Tibial artery (tissue), 4 donors: ENCODE data around the gene RLF.
A peak's percentile ranks its signal among the peaks of the same experiment; 100 is the strongest.

Source experiments
- DNase-seq, 2 donors: peaks; one replicate each; pipeline ENCODE4 v3.0.0-alpha.2; 2019
- H3K27ac ChIP-seq, 2 donors: fragments of 200-600 bp; sonication (generic) in 1 of 2; 1 replicate in 1 of 2; 2 replicates in 1 of 2; pipeline ENCODE4 v1.5.1; 2018 to 2019; ENCODE audit warnings: mild to moderate bottlenecking in 1 of 2
- H3K27me3 ChIP-seq, 2 donors: fragments of 200-600 bp; sonication (generic) in 1 of 2; one replicate each; pipeline versions ENCODE4 v1.5.1 to v1.6.0; 2016 to 2019
- H3K36me3 ChIP-seq, 3 donors: fragments of 200-600 bp; sonication (generic) in 2 of 3; one replicate each; pipeline ENCODE4 v1.5.1; 2016 to 2019; ENCODE audit warnings: mild to moderate bottlenecking in 2 of 3
- H3K4me1 ChIP-seq, 4 donors: fragments of 200-600 bp; sonication (generic) in 2 of 4; 1 replicate in 3 of 4; 2 replicates in 1 of 4; pipeline ENCODE4 v1.5.1; 2016 to 2019
- H3K4me3 ChIP-seq, 2 donors: fragments of 200-600 bp; sonication (generic) in 1 of 2; 1 replicate in 1 of 2; 2 replicates in 1 of 2; pipeline ENCODE4 v1.5.1; 2018 to 2019; ENCODE audit warnings: mild to moderate bottlenecking in 2 of 2
- H3K9me3 ChIP-seq, 3 donors: fragments of 200-600 bp; sonication (generic) in 1 of 3; one replicate each; pipeline ENCODE4 v1.5.1; 2016 to 2019
- intact Hi-C: fragments of 100-400 bp; cut with DNase I; formaldehyde crosslinking; loops from one replicate; pipeline ENCODE4 v1.15.0; 2023; ENCODE audit warnings: low total_unique reads
- TF ChIP-seq, protein P1 (sequence below), 2 experiments: fragments of 200-600 bp in 1 of 2; fragments of 450-650 bp in 1 of 2; IDR thresholded peaks; one replicate each; pipeline ENCODE4 v1.5.1; 2017 to 2019; ENCODE audit warnings: antibody characterized with exemption in 2 of 2, mild to moderate bottlenecking in 1 of 2, moderate library complexity in 1 of 2

The RLF gene

DNA sequence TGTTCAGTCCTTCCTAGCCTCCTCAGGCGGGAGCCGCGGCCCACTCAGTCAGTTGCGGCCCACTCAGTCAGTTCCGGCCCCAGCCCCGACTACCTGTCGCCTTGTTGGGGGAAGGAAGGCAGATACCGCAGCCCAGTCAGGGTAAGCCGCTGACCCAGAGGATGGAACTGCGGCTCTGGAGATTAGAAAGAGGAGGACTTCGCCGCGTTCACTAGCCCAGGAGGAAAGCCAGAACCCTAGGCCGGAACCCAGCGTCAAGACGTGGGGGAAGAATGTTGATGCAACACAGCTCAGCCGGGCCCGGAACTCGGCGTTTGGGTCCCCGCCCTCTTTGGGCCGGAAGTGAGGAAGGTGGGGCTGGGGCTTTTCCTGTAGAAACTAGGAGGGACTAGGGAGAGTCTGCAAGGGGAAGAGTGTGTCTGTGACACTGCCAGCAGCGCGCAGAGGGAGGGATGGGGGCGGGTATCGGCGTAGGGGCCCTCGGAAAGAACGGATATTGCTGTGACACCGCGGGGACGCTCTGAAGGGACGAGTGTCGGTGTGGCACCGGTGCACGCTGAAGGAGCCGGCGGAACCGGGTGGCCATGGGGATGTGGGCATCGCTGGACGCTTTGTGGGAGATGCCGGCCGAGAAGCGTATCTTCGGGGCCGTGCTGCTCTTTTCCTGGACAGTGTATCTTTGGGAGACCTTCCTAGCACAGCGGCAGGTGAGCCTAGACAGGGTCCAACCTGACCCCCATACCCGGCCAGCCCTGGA, 96.7 kb downstream of the RLF start, which contains the start of gene ZMPSTE24:
ZMPSTE24 (plus strand) TSS at position 549 of the 757 bp plus-strand sequence; CDS start at position 585, 36 bp downstream.
- intact Hi-C loops = loop anchor here (10.0 kb wide), 1 partner anchor 93 kb away; the partner anchor contains the start of gene RLF
- Histone ChIP-seq H3K27me3 (no peaks in the 10 kb centered on the region), H3K9me3 (no peaks in the 10 kb centered on the region), H3K27ac (peak within 1 kb of the TSS; percentile 95 to 96), H3K4me1 (peaks cover 0 to 56% (median 33%) of the 10 kb centered on the region in 4 donors), H3K36me3 (peaks cover 22 to 28% (median 22%) of the 10 kb centered on the region in 3 donors), H3K4me3 (peak within 1 kb of the TSS; percentile 92 to 96)
- DNase-seq = peak; percentile 94 to 98
- TF ChIP-seq, protein P1, sequence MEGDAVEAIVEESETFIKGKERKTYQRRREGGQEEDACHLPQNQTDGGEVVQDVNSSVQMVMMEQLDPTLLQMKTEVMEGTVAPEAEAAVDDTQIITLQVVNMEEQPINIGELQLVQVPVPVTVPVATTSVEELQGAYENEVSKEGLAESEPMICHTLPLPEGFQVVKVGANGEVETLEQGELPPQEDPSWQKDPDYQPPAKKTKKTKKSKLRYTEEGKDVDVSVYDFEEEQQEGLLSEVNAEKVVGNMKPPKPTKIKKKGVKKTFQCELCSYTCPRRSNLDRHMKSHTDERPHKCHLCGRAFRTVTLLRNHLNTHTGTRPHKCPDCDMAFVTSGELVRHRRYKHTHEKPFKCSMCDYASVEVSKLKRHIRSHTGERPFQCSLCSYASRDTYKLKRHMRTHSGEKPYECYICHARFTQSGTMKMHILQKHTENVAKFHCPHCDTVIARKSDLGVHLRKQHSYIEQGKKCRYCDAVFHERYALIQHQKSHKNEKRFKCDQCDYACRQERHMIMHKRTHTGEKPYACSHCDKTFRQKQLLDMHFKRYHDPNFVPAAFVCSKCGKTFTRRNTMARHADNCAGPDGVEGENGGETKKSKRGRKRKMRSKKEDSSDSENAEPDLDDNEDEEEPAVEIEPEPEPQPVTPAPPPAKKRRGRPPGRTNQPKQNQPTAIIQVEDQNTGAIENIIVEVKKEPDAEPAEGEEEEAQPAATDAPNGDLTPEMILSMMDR (IDR thresholded peaks at IDR 0.05) = no peak

DNA sequence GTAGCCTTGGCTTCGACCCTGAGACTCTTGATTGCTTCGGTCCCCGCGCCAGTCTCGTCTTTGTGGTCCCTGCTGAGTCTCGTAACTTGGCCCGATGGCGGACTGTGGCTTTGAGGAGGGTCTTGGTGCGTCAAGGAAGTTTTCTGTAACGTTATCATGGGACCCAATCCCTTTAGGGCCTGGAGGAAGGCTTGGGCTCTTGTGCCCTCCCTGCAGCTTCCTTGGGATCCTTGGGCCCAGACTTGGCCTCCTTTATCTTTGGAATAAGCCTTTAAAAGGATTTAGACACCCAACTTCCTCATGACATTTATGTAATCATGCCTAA, 97.2 kb downstream of the RLF start:
- H3K9me3 ChIP-seq = no peaks in the 10 kb centered on the region
- peaks cover 22 to 28% (median 22%) of the 10 kb centered on the region in 3 donors for H3K36me3 ChIP-seq
- intact Hi-C loops = loop anchor here (10.0 kb wide), 1 partner anchor 94 kb away; the partner anchor contains the start of gene RLF
- TF ChIP-seq, protein P1 (IDR thresholded peaks at IDR 0.05) = no peak
- peak in 1 of 2 donors; percentile 36 for DNase-seq
- H3K4me3 ChIP-seq = peak overlapping the region; percentile 92 to 96
- H3K27me3 ChIP-seq = no peaks in the 10 kb centered on the region
- peaks cover 0 to 61% (median 38%) of the 10 kb centered on the region in 4 donors for H3K4me1 ChIP-seq
- H3K27ac ChIP-seq = peak overlapping the region; percentile 95 to 96

DNA sequence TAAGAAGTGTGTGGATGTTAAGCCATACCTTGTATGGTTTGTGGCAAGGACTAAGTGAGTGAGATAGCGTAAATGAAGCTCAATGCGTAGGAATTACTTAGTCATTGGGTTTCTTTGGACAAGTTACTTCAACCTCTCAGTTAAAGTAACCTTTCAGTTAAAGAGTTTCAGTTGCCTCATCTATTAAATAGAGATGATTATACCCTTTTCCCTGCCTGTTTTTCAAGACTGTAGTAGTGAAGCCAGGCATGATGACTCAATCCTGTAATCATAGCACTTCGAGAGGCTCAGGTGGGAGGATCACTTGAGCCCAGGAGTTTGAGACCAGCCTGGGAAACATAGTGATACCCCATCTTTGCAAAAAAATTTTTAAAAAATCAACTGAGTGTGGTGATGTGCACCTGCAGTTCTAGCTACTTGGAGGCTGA, 103.2 kb downstream of the RLF start:
- intact Hi-C loops = no loop called here
- H3K4me1 ChIP-seq = peaks cover 3 to 86% (median 42%) of the 10 kb centered on the region in 4 donors
- no peak for DNase-seq
- no peaks in the 10 kb centered on the region for H3K27me3 ChIP-seq
- no peaks in the 10 kb centered on the region for H3K9me3 ChIP-seq
- no peak overlapping the region for H3K4me3 ChIP-seq
- H3K36me3 ChIP-seq = peaks cover 27 to 36% (median 29%) of the 10 kb centered on the region in 3 donors
- H3K27ac ChIP-seq = peak overlapping the region; percentile 62 to 77
- TF ChIP-seq, protein P1 (IDR thresholded peaks at IDR 0.05) = no peak

DNA sequence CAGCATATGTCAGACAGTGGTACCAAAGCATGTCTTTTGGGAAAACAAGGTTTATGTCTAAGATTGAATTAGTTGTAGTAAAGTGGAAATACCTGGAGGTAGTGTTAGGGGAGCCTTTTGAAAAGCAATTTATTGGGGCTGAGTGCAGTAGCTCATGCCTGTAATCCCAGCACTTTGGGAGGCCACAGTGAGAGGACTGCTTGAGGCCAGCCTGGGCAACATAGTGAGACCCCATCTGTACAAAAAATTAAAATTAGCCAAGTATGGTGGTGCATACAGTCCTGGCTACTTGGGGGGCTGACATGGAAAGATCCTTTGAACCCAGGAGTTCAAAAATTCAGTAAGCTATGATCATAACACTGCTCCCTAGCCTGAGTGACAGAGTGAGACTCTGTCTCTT, 104.1 kb downstream of the RLF start:
- no peak for DNase-seq

DNA sequence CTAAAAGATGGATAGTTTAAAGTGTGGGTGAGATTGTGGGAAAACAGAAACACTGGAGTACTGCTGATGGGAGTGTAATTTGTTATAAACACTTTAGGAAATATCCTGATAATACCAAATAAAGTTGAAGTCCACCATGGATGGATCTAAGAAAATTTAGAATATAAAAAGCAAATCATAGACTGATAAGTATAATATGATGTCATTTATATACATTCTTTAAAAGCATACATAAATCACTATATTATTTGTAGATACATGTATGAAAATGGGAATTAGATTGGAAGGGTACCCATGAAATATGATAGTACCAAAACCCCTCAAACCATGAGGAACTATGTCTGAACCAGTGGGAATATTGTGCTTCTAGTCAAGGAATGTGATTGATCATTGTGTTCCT, 104.7 kb downstream of the RLF start:
- TF ChIP-seq, protein P1 (IDR thresholded peaks at IDR 0.05) = no peak
- Histone ChIP-seq H3K36me3 (peaks cover 37 to 43% (median 38%) of the 10 kb centered on the region in 3 donors), H3K4me3 (no peak overlapping the region), H3K9me3 (no peaks in the 10 kb centered on the region), H3K27me3 (no peaks in the 10 kb centered on the region), H3K4me1 (peaks cover 3 to 74% (median 35%) of the 10 kb centered on the region in 4 donors), H3K27ac (peak overlapping the region; percentile 72 to 77)
- no peak for DNase-seq
- intact Hi-C loops = no loop called here

More for the DNA sequence above, 104.1 kb downstream of the RLF start:
- Histone ChIP-seq H3K36me3 (peaks cover 32 to 39% (median 38%) of the 10 kb centered on the region in 3 donors), H3K9me3 (no peaks in the 10 kb centered on the region), H3K4me3 (no peak overlapping the region), H3K27ac (peak overlapping the region; percentile 72 to 77), H3K27me3 (no peaks in the 10 kb centered on the region), H3K4me1 (peaks cover 3 to 78% (median 36%) of the 10 kb centered on the region in 4 donors)
- TF ChIP-seq, protein P1 (IDR thresholded peaks at IDR 0.05) = no peak
- intact Hi-C loops = no loop called here
